Measurements from ENCODE around the gene ESR1. TPM values are rescaled to one million over a fixed set of nuclear protein-coding genes. Genes with fewer than 3 reads are reported as not detected.

Gene ESR1
- total RNA-seq, 1 donor from 2014 or later: 17.5 TPM

DNA sequence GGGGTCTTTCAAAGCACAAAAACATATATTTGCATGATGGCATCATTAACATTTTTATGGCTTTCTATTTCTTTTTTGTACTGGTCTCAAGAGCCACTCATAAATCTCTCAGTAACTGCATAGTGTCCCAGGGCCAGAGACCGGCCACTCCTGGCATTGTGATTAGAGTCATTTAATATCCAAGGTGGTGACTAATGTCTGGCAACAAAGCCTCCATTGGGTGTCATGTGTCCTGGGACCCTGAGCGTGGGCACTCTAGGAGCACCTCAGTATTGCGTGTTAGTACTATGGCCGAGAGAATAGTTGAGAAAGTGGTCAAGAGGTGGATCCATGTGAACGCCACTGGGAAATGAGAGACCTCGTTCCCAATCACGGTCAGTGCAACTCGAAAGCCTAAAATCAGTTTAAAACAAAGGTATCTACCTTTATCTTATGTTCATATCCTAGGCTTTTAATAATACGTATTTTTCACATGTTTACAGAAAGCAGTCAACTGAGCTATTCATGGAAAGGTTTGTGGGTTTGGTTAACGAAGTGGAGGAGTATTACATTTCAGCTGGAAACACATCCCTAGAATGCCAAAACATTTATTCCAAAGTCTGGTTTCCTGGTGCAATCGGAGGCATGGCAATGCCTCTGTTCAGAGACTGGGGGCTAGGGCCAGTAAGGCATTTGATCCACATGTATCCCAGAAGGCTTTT is 2.7 kb upstream of the ESR1 start:
- H3K4me3 Mint-ChIP-seq: no peak overlapping the region
- POLR2A ChIA-PET: no interaction called here

DNA sequence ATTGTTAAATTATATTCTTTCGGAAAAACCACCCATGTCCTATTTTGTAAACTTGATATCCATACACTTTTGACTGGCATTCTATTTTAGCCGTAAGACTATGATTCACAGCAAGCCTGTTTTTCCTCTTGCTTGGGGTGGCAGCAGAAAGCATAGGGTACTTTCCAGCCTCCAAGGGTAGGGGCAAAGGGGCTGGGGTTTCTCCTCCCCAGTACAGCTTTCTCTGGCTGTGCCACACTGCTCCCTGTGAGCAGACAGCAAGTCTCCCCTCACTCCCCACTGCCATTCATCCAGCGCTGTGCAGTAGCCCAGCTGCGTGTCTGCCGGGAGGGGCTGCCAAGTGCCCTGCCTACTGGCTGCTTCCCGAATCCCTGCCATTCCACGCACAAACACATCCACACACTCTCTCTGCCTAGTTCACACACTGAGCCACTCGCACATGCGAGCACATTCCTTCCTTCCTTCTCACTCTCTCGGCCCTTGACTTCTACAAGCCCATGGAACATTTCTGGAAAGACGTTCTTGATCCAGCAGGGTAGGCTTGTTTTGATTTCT is 2.1 kb upstream of the ESR1 start:
- ATAC-seq (ENCODE audit: low read depth): no peak
- Mint-ChIP-seq H3K27me3 (peaks cover 23% of the 10 kb centered on the region), H3K4me3 (no peak overlapping the region), H3K27ac (no peak overlapping the region), H3K36me3 (ENCODE audit: low read depth) (no peaks in the 10 kb centered on the region), H3K9me3 (no peaks in the 10 kb centered on the region), H3K4me1 (peaks cover 17% of the 10 kb centered on the region)
- DNase-seq: no peak
- intact Hi-C loops (cut with micrococcal nuclease): loop anchor here (5.0 to 10.0 kb wide), 3 partner anchors 113 to 219 kb away; no protein-coding TSS in a partner anchor
- TF ChIP-seq, protein P1, sequence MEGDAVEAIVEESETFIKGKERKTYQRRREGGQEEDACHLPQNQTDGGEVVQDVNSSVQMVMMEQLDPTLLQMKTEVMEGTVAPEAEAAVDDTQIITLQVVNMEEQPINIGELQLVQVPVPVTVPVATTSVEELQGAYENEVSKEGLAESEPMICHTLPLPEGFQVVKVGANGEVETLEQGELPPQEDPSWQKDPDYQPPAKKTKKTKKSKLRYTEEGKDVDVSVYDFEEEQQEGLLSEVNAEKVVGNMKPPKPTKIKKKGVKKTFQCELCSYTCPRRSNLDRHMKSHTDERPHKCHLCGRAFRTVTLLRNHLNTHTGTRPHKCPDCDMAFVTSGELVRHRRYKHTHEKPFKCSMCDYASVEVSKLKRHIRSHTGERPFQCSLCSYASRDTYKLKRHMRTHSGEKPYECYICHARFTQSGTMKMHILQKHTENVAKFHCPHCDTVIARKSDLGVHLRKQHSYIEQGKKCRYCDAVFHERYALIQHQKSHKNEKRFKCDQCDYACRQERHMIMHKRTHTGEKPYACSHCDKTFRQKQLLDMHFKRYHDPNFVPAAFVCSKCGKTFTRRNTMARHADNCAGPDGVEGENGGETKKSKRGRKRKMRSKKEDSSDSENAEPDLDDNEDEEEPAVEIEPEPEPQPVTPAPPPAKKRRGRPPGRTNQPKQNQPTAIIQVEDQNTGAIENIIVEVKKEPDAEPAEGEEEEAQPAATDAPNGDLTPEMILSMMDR (IDR thresholded peaks at IDR 0.05): no peak
- CTCF ChIA-PET: no interaction called here
- POLR2A ChIA-PET: no interaction called here

More for the DNA sequence above, 2.7 kb upstream of the ESR1 start:
- Mint-ChIP-seq H3K36me3 (ENCODE audit: low read depth) (no peaks in the 10 kb centered on the region), H3K4me1 (peaks cover 17% of the 10 kb centered on the region), H3K9me3 (no peaks in the 10 kb centered on the region), H3K27me3 (peaks cover 18% of the 10 kb centered on the region), H3K27ac (no peak overlapping the region)
- intact Hi-C loops (cut with micrococcal nuclease): loop anchor here (5.0 to 10.0 kb wide), 3 partner anchors 112 to 220 kb away; no protein-coding TSS in a partner anchor
- TF ChIP-seq, protein P1 (IDR thresholded peaks at IDR 0.05): no peak
- DNase-seq: no peak
- ATAC-seq (ENCODE audit: low read depth): no peak
- CTCF ChIA-PET: no interaction called here

DNA sequence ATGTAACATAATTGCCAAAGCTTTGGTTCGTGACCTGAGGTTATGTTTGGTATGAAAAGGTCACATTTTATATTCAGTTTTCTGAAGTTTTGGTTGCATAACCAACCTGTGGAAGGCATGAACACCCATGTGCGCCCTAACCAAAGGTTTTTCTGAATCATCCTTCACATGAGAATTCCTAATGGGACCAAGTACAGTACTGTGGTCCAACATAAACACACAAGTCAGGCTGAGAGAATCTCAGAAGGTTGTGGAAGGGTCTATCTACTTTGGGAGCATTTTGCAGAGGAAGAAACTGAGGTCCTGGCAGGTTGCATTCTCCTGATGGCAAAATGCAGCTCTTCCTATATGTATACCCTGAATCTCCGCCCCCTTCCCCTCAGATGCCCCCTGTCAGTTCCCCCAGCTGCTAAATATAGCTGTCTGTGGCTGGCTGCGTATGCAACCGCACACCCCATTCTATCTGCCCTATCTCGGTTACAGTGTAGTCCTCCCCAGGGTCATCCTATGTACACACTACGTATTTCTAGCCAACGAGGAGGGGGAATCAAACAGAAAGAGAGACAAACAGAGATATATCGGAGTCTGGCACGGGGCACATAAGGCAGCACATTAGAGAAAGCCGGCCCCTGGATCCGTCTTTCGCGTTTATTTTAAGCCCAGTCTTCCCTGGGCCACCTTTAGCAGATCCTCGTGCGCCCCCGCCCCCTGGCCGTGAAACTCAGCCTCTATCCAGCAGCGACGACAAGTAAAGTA is 547 bp upstream of the ESR1 start:
- TF ChIP-seq, protein P1 (IDR thresholded peaks at IDR 0.05): no peak
- Mint-ChIP-seq H3K27ac (no peak overlapping the region), H3K4me3 (peak overlapping the region; percentile 75), H3K36me3 (ENCODE audit: low read depth) (no peaks in the 10 kb centered on the region), H3K27me3 (peaks cover 31% of the 10 kb centered on the region), H3K4me1 (peaks cover 17% of the 10 kb centered on the region), H3K9me3 (no peaks in the 10 kb centered on the region)
- CTCF ChIA-PET: interaction anchor here (0.8 to 3.4 kb wide), 3 partner anchors 16 to 116 kb away, joined by 3 to 12 read pairs (median 5); no protein-coding TSS in a partner anchor
- POLR2A ChIA-PET: interaction anchor here (0.9 kb wide), 1 partner anchor 13 kb away, joined by 3 read pairs; no protein-coding TSS in a partner anchor
- intact Hi-C loops (cut with micrococcal nuclease): loop anchor here (2.0 to 10.0 kb wide), 4 partner anchors 42 to 218 kb away; no protein-coding TSS in a partner anchor
- DNase-seq (no peak), ATAC-seq (ENCODE audit: low read depth) (peak; percentile 29)

DNA sequence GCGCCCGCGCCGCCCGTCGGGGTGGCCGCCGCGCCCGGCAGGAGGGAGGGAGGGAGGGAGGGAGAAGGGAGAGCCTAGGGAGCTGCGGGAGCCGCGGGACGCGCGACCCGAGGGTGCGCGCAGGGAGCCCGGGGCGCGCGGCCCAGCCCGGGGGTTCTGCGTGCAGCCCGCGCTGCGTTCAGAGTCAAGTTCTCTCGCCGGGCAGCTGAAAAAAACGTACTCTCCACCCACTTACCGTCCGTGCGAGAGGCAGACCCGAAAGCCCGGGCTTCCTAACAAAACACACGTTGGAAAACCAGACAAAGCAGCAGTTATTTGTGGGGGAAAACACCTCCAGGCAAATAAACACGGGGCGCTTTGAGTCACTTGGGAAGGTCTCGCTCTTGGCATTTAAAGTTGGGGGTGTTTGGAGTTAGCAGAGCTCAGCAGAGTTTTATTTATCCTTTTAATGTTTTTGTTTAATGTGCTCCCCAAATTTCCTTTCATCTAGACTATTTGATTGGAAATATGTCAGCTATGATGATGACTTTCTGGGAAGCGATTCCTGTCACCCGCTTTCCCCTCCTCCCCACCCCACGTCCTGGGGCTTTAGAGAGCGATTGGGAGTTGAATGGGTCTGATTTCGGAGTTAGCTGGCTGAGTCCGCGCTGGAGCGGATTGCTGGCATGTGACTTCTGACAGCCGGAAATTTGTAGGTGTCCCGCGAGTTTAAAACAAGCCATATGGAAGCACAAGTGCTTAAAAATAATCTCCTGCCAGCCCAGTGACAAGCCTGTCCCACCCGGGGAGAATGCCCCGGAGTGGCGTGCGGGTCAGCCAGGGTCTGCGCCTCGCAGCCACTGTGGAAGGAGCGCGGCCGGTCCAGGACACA is 1.1 kb downstream of the ESR1 start:
- Mint-ChIP-seq H3K9me3 (no peaks in the 10 kb centered on the region), H3K27ac (no peak overlapping the region), H3K27me3 (peaks cover 33% of the 10 kb centered on the region), H3K36me3 (ENCODE audit: low read depth) (no peaks in the 10 kb centered on the region), H3K4me1 (peaks cover 17% of the 10 kb centered on the region), H3K4me3 (peak overlapping the region; percentile 84)
- CTCF ChIA-PET: interaction anchor here (1.0 to 3.4 kb wide), 2 partner anchors 43 to 118 kb away, joined by 3 to 12 read pairs; no protein-coding TSS in a partner anchor
- POLR2A ChIA-PET: interaction anchor here (0.5 kb wide), 1 partner anchor 327 kb away, joined by 3 read pairs; no protein-coding TSS in a partner anchor
- TF ChIP-seq, protein P1 (IDR thresholded peaks at IDR 0.05): no peak
- ATAC-seq (ENCODE audit: low read depth) (peak; percentile 15), DNase-seq (no peak)
- intact Hi-C loops (cut with micrococcal nuclease): loop anchor here (5.0 to 10.0 kb wide), 3 partner anchors 116 to 216 kb away; no protein-coding TSS in a partner anchor
